ENCODE data around the gene ITGB2.

Gene ITGB2

GRCh38 chr21:44845418-44846223 lies 75.1 kb downstream of the ITGB2 start:
- no peaks in the 10 kb centered on the region for H3K4me1 Mint-ChIP-seq
- H3K27me3 Mint-ChIP-seq = peaks cover 23% of the 10 kb centered on the region
- H3K27ac Mint-ChIP-seq (ENCODE audit: low read depth) = no peak overlapping the region
- peak; percentile 75 for ATAC-seq (replicated peaks; ENCODE audit: extremely low read depth, poor library complexity, severe bottlenecking)
- peaks cover 12% of the 10 kb centered on the region for H3K36me3 Mint-ChIP-seq (ENCODE audit: insufficient read depth)
- no peak for DNase-seq (ENCODE audit: low spot score in 2 of 2)
- H3K4me3 Mint-ChIP-seq = peak overlapping the region; percentile 44
- no peaks in the 10 kb centered on the region for H3K9me3 Mint-ChIP-seq

DNA sequence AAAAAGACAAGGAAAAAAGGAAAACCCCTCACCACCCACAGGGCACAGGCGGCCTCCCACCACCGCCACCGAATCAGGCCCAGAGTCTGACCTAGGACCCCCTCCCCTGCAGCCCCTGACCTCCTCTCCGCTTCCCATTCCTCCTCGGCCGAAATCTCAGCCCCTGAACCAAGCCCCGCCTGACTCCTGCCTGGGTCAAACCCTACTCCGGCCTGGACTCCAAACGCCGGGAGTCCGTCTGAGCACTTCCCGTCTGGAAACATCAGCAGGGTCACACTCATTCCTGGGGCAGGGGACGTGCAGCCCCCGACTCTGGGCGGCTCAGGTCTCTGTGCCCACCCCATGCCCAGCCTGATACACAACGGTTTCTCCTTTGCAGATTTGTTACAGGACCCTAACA lies 76.4 kb downstream of the ITGB2 start:
- H3K27me3 Mint-ChIP-seq = peaks cover 28% of the 10 kb centered on the region
- peaks cover 10% of the 10 kb centered on the region for H3K36me3 Mint-ChIP-seq (ENCODE audit: insufficient read depth)
- no peaks in the 10 kb centered on the region for H3K4me1 Mint-ChIP-seq
- no peak for ATAC-seq (replicated peaks; ENCODE audit: extremely low read depth, poor library complexity, severe bottlenecking)
- H3K27ac Mint-ChIP-seq (ENCODE audit: low read depth) = peak overlapping the region; percentile 55
- DNase-seq (ENCODE audit: low spot score in 2 of 2) = no peak
- peak overlapping the region; percentile 21 for H3K4me3 Mint-ChIP-seq
- H3K9me3 Mint-ChIP-seq = no peaks in the 10 kb centered on the region

DNA sequence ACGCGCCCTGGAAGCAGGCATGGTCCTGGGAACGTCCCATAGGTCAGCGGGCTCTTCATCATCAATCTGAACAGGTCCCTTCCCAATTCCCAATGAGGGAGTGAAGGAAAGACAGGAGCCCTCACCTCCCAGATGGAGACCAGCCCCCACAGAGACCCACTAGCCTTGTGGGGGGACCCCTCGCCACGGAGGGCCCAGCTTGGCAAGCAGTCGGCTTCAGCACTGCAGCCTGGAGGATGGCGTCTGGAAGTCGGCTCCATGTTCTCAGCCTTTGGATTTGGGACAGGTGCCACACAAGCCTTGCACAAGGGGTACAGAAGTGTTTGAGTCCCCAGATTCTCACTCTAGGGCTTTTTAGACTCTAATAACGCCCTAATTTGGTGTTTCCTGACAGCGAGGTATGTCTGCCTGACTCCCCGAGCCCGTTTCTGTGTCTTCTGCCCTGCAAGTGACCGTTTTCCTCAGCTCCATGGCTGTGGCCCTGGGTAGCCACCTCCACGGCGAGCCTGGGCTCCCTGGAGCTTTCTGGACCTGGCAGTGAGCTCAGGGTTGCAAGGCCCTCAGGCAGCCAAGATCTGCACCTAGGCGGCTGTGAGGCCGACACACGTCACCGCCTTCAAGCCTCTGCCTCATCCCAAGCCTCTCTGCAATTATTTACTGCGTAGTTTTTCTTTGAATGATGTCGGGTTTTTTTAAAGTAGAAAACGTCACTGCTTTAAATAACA lies 77.8 kb downstream of the ITGB2 start:
- Mint-ChIP-seq H3K4me3 (no peak overlapping the region), H3K27me3 (peaks cover 28% of the 10 kb centered on the region), H3K36me3 (ENCODE audit: insufficient read depth) (peaks cover 9% of the 10 kb centered on the region), H3K27ac (ENCODE audit: low read depth) (peak overlapping the region; percentile 57), H3K4me1 (no peaks in the 10 kb centered on the region), H3K9me3 (no peaks in the 10 kb centered on the region)
- ATAC-seq (replicated peaks; ENCODE audit: extremely low read depth, poor library complexity, severe bottlenecking) (no peak), DNase-seq (ENCODE audit: low spot score in 2 of 2) (no peak)

DNA sequence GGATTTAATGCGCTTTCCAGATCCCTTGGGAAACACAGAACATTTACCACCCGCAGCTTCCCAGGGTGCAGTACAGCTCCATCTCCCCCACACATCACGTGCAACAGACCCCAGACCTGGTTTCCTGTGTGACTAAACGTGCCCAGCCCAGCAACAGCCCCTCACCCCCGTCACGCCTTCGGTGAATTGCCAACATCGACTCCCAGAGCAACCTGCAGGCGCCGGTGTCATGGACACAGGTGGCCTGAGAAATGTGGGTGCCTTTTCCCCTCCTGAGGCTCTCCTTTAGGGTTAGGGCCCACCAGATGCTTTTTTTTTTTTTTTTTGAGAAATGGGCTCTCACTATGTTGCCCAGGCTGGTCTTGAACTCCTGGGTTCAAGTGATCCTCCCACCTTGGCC lies 78.6 kb downstream of the ITGB2 start:
- no peak for ATAC-seq (replicated peaks; ENCODE audit: extremely low read depth, poor library complexity, severe bottlenecking)
- Mint-ChIP-seq H3K4me1 (no peaks in the 10 kb centered on the region), H3K9me3 (no peaks in the 10 kb centered on the region), H3K27me3 (peaks cover 28% of the 10 kb centered on the region), H3K36me3 (ENCODE audit: insufficient read depth) (peaks cover 6% of the 10 kb centered on the region), H3K4me3 (no peak overlapping the region), H3K27ac (ENCODE audit: low read depth) (no peak overlapping the region)
- DNase-seq (ENCODE audit: low spot score in 2 of 2) = no peak

DNA sequence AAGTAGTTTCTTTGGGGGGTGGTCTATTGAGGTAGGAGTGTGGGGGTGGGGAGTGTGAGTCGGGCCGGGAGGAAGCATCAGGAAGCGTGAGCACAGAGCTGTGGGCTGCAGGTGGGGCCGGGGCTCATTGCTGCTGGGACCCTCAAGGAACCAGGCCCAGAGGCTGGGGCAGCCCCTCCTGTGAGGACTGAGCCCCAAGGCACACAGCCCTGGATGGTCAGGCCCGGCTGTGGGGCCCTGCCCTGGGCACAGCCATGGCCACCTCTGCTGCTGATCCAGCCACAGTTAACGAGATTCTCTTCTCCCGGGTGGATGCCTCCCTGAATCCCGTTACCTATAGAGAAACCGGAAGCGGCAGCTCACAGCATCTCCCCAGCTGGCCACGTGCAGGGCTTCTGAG lies 79.9 kb downstream of the ITGB2 start:
- Mint-ChIP-seq H3K27me3 (peaks cover 28% of the 10 kb centered on the region), H3K4me1 (no peaks in the 10 kb centered on the region), H3K27ac (ENCODE audit: low read depth) (no peak overlapping the region), H3K9me3 (no peaks in the 10 kb centered on the region), H3K36me3 (ENCODE audit: insufficient read depth) (peaks cover 1% of the 10 kb centered on the region), H3K4me3 (no peak overlapping the region)
- no peak for ATAC-seq (replicated peaks; ENCODE audit: extremely low read depth, poor library complexity, severe bottlenecking)
- DNase-seq (ENCODE audit: low spot score in 2 of 2) = no peak

- DNase-seq (ENCODE audit: low spot score in 2 of 2) (no peak), ATAC-seq (replicated peaks; ENCODE audit: extremely low read depth, poor library complexity, severe bottlenecking) (no peak)
- Mint-ChIP-seq H3K4me3 (no peak overlapping the region), H3K27me3 (peaks cover 28% of the 10 kb centered on the region), H3K27ac (ENCODE audit: low read depth) (no peak overlapping the region), H3K4me1 (no peaks in the 10 kb centered on the region), H3K36me3 (ENCODE audit: insufficient read depth) (peaks cover 1% of the 10 kb centered on the region), H3K9me3 (no peaks in the 10 kb centered on the region)
Observed at GRCh38 chr21:44838951-44839350, 81.7 kb downstream of the ITGB2 start.

DNA sequence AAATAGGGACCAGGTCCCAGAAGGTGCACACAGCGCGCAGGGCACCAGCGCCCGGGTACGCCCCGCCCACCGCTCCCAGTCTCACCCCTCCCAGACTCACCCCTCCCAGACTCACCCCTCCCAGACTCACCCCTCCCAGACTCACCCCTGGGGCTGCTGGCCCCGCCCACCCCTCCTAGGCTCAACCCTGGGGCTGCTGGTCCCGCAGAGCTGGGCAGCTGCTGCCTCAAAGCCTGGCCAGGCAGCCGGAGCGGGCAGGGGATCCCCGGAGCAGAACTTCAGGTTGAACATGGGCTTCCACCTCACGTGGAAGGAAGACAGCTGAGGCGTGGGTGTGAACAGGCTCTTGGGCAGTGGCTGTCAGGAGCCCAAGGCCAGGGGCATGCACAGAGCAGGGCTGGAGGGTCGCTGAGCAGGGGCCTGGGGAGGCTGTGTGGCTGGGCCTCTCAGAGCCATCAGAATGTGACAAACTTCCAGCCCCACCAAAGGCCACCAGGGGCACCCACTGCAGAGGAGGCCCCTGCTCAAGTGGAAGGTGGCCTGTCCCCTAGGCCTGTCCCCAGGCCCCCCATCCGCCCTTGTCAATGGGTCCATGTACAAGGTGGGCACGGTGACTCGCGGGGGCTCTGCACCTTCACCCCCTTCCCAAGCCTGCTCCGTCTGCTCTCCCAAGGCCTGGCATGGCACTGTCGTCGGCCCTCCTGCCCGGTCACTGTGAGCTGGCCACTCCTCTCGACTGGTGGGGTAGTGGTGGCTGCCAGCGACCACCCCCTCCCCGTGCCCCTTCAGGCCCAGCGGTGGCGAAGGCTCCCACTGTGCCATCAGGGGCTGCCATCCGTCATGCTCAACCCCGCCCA lies 82.4 kb downstream of the ITGB2 start:
- DNase-seq (ENCODE audit: low spot score in 2 of 2) (no peak), ATAC-seq (replicated peaks; ENCODE audit: extremely low read depth, poor library complexity, severe bottlenecking) (no peak)
- H3K27me3 Mint-ChIP-seq = peaks cover 28% of the 10 kb centered on the region
- no peaks in the 10 kb centered on the region for H3K9me3 Mint-ChIP-seq
- H3K36me3 Mint-ChIP-seq (ENCODE audit: insufficient read depth) = no peaks in the 10 kb centered on the region
- H3K4me1 Mint-ChIP-seq = no peaks in the 10 kb centered on the region
- H3K27ac Mint-ChIP-seq (ENCODE audit: low read depth) = no peak overlapping the region
- H3K4me3 Mint-ChIP-seq = no peak overlapping the region

GRCh38 chr21:44837537-44837936 lies 83.2 kb downstream of the ITGB2 start:
- no peak for ATAC-seq (replicated peaks; ENCODE audit: extremely low read depth, poor library complexity, severe bottlenecking)
- Mint-ChIP-seq H3K9me3 (no peaks in the 10 kb centered on the region), H3K4me1 (no peaks in the 10 kb centered on the region), H3K27ac (ENCODE audit: low read depth) (no peak overlapping the region), H3K36me3 (ENCODE audit: insufficient read depth) (no peaks in the 10 kb centered on the region), H3K4me3 (no peak overlapping the region), H3K27me3 (peaks cover 25% of the 10 kb centered on the region)
- DNase-seq (ENCODE audit: low spot score in 2 of 2) = no peak

DNA sequence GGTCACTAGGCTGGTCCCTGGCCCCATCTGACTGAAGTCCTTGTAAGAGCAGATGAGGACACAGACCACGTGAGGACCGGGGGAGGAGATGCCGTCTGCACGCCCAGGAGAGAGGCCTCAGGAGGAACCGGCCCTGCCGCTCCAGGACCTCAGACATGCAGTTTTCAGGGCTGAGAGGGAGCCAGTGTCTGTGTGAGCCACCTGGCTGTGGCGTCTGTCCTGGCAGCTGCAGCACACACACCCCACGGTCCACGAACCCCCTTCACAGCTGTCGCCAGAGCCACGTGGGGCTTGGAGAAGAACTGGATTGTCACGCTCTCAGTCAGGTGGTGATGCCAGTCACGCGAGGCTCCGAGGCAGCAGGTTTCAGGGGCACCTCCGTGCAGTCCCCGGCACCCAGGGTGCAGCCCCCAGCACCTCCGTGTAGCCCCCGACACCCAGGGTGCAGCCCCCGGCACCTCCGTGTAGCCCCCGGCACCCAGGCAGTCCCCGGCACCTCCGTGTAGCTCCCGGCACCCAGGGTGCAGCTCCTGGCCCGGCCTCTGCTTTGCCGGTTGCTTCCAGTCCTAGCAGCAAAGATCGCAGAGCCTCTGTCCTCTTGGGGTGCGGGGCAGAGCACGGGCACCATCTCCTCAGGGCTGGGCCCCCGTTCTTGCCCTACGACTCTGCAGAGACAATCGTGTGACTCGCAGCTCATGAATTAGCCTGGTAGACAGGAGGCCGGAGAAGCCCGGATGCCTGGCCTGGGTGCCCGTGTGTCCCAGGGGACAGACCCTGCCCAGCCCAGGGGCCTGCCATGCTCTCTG lies 83.8 kb downstream of the ITGB2 start:
- Mint-ChIP-seq H3K36me3 (ENCODE audit: insufficient read depth) (no peaks in the 10 kb centered on the region), H3K4me1 (no peaks in the 10 kb centered on the region), H3K4me3 (no peak overlapping the region), H3K27ac (ENCODE audit: low read depth) (no peak overlapping the region), H3K27me3 (peaks cover 18% of the 10 kb centered on the region), H3K9me3 (no peaks in the 10 kb centered on the region)
- ATAC-seq (replicated peaks; ENCODE audit: extremely low read depth, poor library complexity, severe bottlenecking) (no peak), DNase-seq (ENCODE audit: low spot score in 2 of 2) (no peak)

GRCh38 chr21:44836349-44836665 lies 84.4 kb downstream of the ITGB2 start:
- ATAC-seq (replicated peaks; ENCODE audit: extremely low read depth, poor library complexity, severe bottlenecking) (no peak), DNase-seq (ENCODE audit: low spot score in 2 of 2) (no peak)
- no peak overlapping the region for H3K27ac Mint-ChIP-seq (ENCODE audit: low read depth)
- H3K36me3 Mint-ChIP-seq (ENCODE audit: insufficient read depth) = no peaks in the 10 kb centered on the region
- H3K27me3 Mint-ChIP-seq = peaks cover 13% of the 10 kb centered on the region
- H3K4me3 Mint-ChIP-seq = no peak overlapping the region
- H3K9me3 Mint-ChIP-seq = no peaks in the 10 kb centered on the region
- peaks cover 1% of the 10 kb centered on the region for H3K4me1 Mint-ChIP-seq

Data from central memory CD8-positive, alpha-beta T cell (primary cell).